ENCODE measurements around the gene PRKN.
"Not testable (repeated sequence)": the region's sequence is repeated elsewhere in the genome, so short reads cannot be mapped to it uniquely, and the experiment has no call there.

Gene PRKN

GRCh38 chr6:161915456-161915964, 812.1 kb downstream of the PRKN start:
- no peak for DNase-seq (ENCODE audit: low read depth in 2 of 2)

GRCh38 chr6:161908872-161909271, 818.7 kb downstream of the PRKN start:
- DNase-seq (ENCODE audit: low read depth in 2 of 2) = no peak

GRCh38 chr6:161906571-161906970, 821.0 kb downstream of the PRKN start:
- no peak for DNase-seq (ENCODE audit: low read depth in 2 of 2)

- DNase-seq (ENCODE audit: low read depth in 2 of 2) = no peak
Measured at GRCh38 chr6:161903584-161904212, 823.9 kb downstream of the PRKN start.

- DNase-seq (ENCODE audit: low read depth in 2 of 2) = no peak
Measured at GRCh38 chr6:161901740-161902426, 825.7 kb downstream of the PRKN start.

- DNase-seq (ENCODE audit: low read depth in 2 of 2) = no peak
Measured at GRCh38 chr6:161894436-161894835, 833.1 kb downstream of the PRKN start.

GRCh38 chr6:161891542-161891941, 836.0 kb downstream of the PRKN start:
- DNase-seq (ENCODE audit: low read depth in 2 of 2) = no peak

GRCh38 chr6:161890832-161891297, 836.7 kb downstream of the PRKN start:
- DNase-seq (ENCODE audit: low read depth in 2 of 2) = no peak

GRCh38 chr6:161890133-161890831, 837.3 kb downstream of the PRKN start:
- DNase-seq (ENCODE audit: low read depth in 2 of 2) = no peak

GRCh38 chr6:161889324-161889723, 838.2 kb downstream of the PRKN start:
- no peak for DNase-seq (ENCODE audit: low read depth in 2 of 2)

GRCh38 chr6:161886545-161886944, 841.0 kb downstream of the PRKN start:
- DNase-seq (ENCODE audit: low read depth in 2 of 2) = not testable (repeated sequence)

GRCh38 chr6:161884782-161885181, 842.8 kb downstream of the PRKN start:
- no peak for DNase-seq (ENCODE audit: low read depth in 2 of 2)

GRCh38 chr6:161882196-161882765, 845.3 kb downstream of the PRKN start:
- no peak for DNase-seq (ENCODE audit: low read depth in 2 of 2)

GRCh38 chr6:161880056-161880455, 847.5 kb downstream of the PRKN start:
- DNase-seq (ENCODE audit: low read depth in 2 of 2) = no peak

GRCh38 chr6:161876231-161876630, 851.3 kb downstream of the PRKN start:
- DNase-seq (ENCODE audit: low read depth in 2 of 2) = no peak

- no peak for DNase-seq (ENCODE audit: low read depth in 2 of 2)
Measured at GRCh38 chr6:161870236-161870901, 857.2 kb downstream of the PRKN start.

GRCh38 chr6:161869491-161869890, 858.1 kb downstream of the PRKN start:
- DNase-seq (ENCODE audit: low read depth in 2 of 2) = no peak

- no peak for DNase-seq (ENCODE audit: low read depth in 2 of 2)
Measured at GRCh38 chr6:161866570-161866969, 861.0 kb downstream of the PRKN start.

GRCh38 chr6:161861061-161861460, 866.5 kb downstream of the PRKN start:
- DNase-seq (ENCODE audit: low read depth in 2 of 2) = not testable (repeated sequence)

- no peak for DNase-seq (ENCODE audit: low read depth in 2 of 2)
Measured at GRCh38 chr6:161853657-161854056, 873.9 kb downstream of the PRKN start.

GRCh38 chr6:161851486-161851885, 876.1 kb downstream of the PRKN start:
- DNase-seq (ENCODE audit: low read depth in 2 of 2) = not testable (repeated sequence)

GRCh38 chr6:161850562-161850961, 877.0 kb downstream of the PRKN start:
- DNase-seq (ENCODE audit: low read depth in 2 of 2) = peak; percentile 24 to 35
